ENCODE results near the gene CRISPLD2.

GRCh38 chr16:84874553-84874952, 54.8 kb downstream of the CRISPLD2 start:
- TF ChIP-seq GATA3 (IDR thresholded peaks at IDR 0.05; ENCODE audit: low read depth, low read length) (no peak), GATA2 (IDR thresholded peaks at IDR 0.05; ENCODE audit: low read depth, low read length) (no peak)
